Neutrophil (primary cell): ENCODE results near the gene ANKS1B.

ENCODE experiments used
- H3K27ac ChIP-seq: fragments of 200-600 bp; sonication (generic); 2 replicates; pipeline ENCODE4 v1.5.1; 2016; ENCODE audit warnings: mild to moderate bottlenecking, moderate library complexity
- H3K27me3 ChIP-seq: fragments of 200-600 bp; sonication (generic); 2 replicates; pipeline ENCODE4 v1.6.0; 2016; ENCODE audit warnings: mild to moderate bottlenecking
- H3K36me3 ChIP-seq: fragments of 200-600 bp; sonication (generic); 2 replicates; pipeline ENCODE4 v1.5.1; 2017
- H3K4me1 ChIP-seq, 2 experiments: fragments of 200-600 bp in 1 of 2; sonication (generic) in 1 of 2; 1 replicate in 1 of 2; 2 replicates in 1 of 2; pipeline versions ENCODE4 v1.5.1 to v1.6.1; 2013 to 2016; ENCODE audit warnings: low read depth in 1 of 2, low read length in 1 of 2, mild to moderate bottlenecking in 1 of 2, moderate library complexity in 1 of 2; ENCODE audit not compliant: control insufficient read depth in 1 of 2, insufficient read depth in 1 of 2
- H3K4me3 ChIP-seq, 2 experiments: fragments of 200-600 bp in 1 of 2; sonication (generic) in 1 of 2; 1 replicate in 1 of 2; 2 replicates in 1 of 2; pipeline ENCODE4 v1.5.1; 2013 to 2016; ENCODE audit warnings: low read depth in 1 of 2, low read length in 1 of 2, mild to moderate bottlenecking in 1 of 2, moderate library complexity in 1 of 2
- H3K9me3 ChIP-seq: fragments of 200-600 bp; sonication (generic); 2 replicates; pipeline ENCODE4 v1.5.1; 2016
- CTCF ChIP-seq: fragments of 200-600 bp; sonication (generic); IDR thresholded peaks from 2 replicates; pipeline ENCODE4 v1.5.1; 2016; ENCODE audit warnings: antibody characterized with exemption

The ANKS1B gene

GRCh38 chr12:99935608-99936007, 49.1 kb downstream of the ANKS1B start:
- Histone ChIP-seq H3K27me3 (no peaks in the 10 kb centered on the region), H3K4me3 (no peak overlapping the region), H3K27ac (no peak overlapping the region), H3K4me1 (no peaks in the 10 kb centered on the region), H3K36me3 (no peaks in the 10 kb centered on the region), H3K9me3 (no peaks in the 10 kb centered on the region)
- TF ChIP-seq CTCF = no peak

GRCh38 chr12:99926511-99927169, 58.1 kb downstream of the ANKS1B start:
- no peak for TF ChIP-seq CTCF
- Histone ChIP-seq H3K4me3 (no peak overlapping the region), H3K27me3 (no peaks in the 10 kb centered on the region), H3K36me3 (no peaks in the 10 kb centered on the region), H3K9me3 (no peaks in the 10 kb centered on the region), H3K27ac (no peak overlapping the region), H3K4me1 (no peaks in the 10 kb centered on the region)

- Histone ChIP-seq H3K4me3 (no peak overlapping the region), H3K4me1 (no peaks in the 10 kb centered on the region), H3K36me3 (no peaks in the 10 kb centered on the region), H3K27ac (no peak overlapping the region), H3K9me3 (no peaks in the 10 kb centered on the region), H3K27me3 (no peaks in the 10 kb centered on the region)
- TF ChIP-seq CTCF = no peak
Observed at GRCh38 chr12:99920353-99920960, 64.3 kb downstream of the ANKS1B start.

- Histone ChIP-seq H3K9me3 (no peaks in the 10 kb centered on the region), H3K27ac (no peak overlapping the region), H3K4me3 (no peak overlapping the region), H3K4me1 (no peaks in the 10 kb centered on the region), H3K36me3 (no peaks in the 10 kb centered on the region), H3K27me3 (no peaks in the 10 kb centered on the region)
- TF ChIP-seq CTCF = no peak
Observed at GRCh38 chr12:99917711-99918402, 66.9 kb downstream of the ANKS1B start.

- no peak overlapping the region for H3K27ac ChIP-seq
- H3K9me3 ChIP-seq = no peaks in the 10 kb centered on the region
- no peak for TF ChIP-seq CTCF
- no peaks in the 10 kb centered on the region for H3K27me3 ChIP-seq
- no peak overlapping the region for H3K4me3 ChIP-seq
- H3K4me1 ChIP-seq = no peaks in the 10 kb centered on the region
- no peaks in the 10 kb centered on the region for H3K36me3 ChIP-seq
Observed at GRCh38 chr12:99916555-99916954, 68.2 kb downstream of the ANKS1B start.
